OCI-LY1 (cell line): ENCODE data around the gene TMEM178B.

ENCODE experiments used
- CTCF ChIP-seq: fragments of 200-600 bp; sonication (generic), shearing (Covaris generic); IDR thresholded peaks from 2 replicates; pipeline ENCODE4 v1.5.1; 2017; ENCODE audit warnings: mild to moderate bottlenecking, antibody characterized with exemption, low read length, moderate library complexity, mixed read lengths
- EZH2 ChIP-seq: fragments of 200-600 bp; sonication (generic), shearing (Covaris generic); IDR thresholded peaks from 2 replicates; pipeline ENCODE4 v1.8.0; 2017; ENCODE audit warnings: borderline replicate concordance, mixed run types, mild to moderate bottlenecking, antibody characterized with exemption, low read length, moderate library complexity, mixed read lengths

GRCh38 chr7:141427134-141427533 lies 353.3 kb downstream of the TMEM178B start:
- TF ChIP-seq CTCF (no peak), EZH2 (no peak)
